ENCODE results near the gene LCNL1.

DNA sequence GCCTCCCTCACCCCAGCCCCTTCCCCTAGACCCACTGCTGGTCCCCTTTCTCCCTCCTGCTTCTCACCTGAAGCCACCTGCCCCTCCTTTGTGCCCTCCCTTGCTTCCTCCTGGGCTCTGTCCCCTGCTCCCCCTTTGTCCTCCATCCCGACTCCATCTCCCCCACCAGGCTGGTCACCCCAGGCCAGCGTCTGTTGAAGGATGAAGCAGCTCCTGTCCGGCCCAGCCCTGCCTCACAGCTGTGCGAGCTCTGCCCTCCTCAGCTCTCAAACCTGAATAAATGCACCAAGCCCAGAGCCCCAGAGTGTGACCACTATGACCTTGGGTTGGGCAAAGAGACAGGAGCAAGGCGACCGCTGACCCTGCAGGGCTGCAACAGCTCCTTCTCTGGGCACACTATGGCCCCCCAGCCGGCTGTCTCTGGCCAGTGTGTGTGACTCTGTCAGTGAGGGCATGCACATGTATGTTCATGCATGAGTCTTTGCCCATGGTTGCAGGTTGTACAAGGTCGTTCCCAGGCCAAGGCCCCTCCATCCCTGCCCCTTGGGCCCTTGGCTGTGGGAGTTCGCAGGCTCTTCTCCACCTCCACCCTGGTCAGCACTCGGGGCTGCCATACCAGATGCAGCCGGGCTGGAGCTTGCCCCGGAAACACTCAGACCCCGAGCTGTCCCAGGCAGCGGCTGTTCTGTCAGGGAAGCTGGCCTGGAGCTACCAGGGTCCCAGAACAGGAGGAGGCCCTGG is 27.4 kb upstream of the LCNL1 start:
- TF ChIP-seq, protein P1, sequence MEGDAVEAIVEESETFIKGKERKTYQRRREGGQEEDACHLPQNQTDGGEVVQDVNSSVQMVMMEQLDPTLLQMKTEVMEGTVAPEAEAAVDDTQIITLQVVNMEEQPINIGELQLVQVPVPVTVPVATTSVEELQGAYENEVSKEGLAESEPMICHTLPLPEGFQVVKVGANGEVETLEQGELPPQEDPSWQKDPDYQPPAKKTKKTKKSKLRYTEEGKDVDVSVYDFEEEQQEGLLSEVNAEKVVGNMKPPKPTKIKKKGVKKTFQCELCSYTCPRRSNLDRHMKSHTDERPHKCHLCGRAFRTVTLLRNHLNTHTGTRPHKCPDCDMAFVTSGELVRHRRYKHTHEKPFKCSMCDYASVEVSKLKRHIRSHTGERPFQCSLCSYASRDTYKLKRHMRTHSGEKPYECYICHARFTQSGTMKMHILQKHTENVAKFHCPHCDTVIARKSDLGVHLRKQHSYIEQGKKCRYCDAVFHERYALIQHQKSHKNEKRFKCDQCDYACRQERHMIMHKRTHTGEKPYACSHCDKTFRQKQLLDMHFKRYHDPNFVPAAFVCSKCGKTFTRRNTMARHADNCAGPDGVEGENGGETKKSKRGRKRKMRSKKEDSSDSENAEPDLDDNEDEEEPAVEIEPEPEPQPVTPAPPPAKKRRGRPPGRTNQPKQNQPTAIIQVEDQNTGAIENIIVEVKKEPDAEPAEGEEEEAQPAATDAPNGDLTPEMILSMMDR (IDR thresholded peaks at IDR 0.05), result no peak
- no peak for TF ChIP-seq POLR2A (IDR thresholded peaks at IDR 0.05)

Measured in lower leg skin (tissue), 3 donors.